ENCODE measurements around the gene GPC3.

The GPC3 gene

GRCh38 chrX:133681897-133682296 is 303.5 kb downstream of the GPC3 start:
- DNase-seq (ENCODE audit: low spot score) = no peak

- DNase-seq (ENCODE audit: low spot score) = no peak
Measured at GRCh38 chrX:133681421-133681820, 304.0 kb downstream of the GPC3 start.

GRCh38 chrX:133677123-133678063 is 308.0 kb downstream of the GPC3 start:
- DNase-seq (ENCODE audit: low spot score) = no peak

- no peak for DNase-seq (ENCODE audit: low spot score)
Measured at GRCh38 chrX:133676344-133677122, 308.9 kb downstream of the GPC3 start.

- no peak for DNase-seq (ENCODE audit: low spot score)
Measured at GRCh38 chrX:133674726-133675470, 310.5 kb downstream of the GPC3 start.

GRCh38 chrX:133670383-133670782 is 315.0 kb downstream of the GPC3 start:
- peak; percentile 19 for DNase-seq (ENCODE audit: low spot score)

- no peak for DNase-seq (ENCODE audit: low spot score)
Measured at GRCh38 chrX:133669214-133669613, 316.2 kb downstream of the GPC3 start.

GRCh38 chrX:133668225-133668931 is 317.0 kb downstream of the GPC3 start:
- no peak for DNase-seq (ENCODE audit: low spot score)

GRCh38 chrX:133666256-133666655 is 319.1 kb downstream of the GPC3 start:
- DNase-seq (ENCODE audit: low spot score) = no peak

GRCh38 chrX:133661962-133662839 is 323.2 kb downstream of the GPC3 start:
- no peak for DNase-seq (ENCODE audit: low spot score)

GRCh38 chrX:133660281-133660680 is 325.1 kb downstream of the GPC3 start:
- no peak for DNase-seq (ENCODE audit: low spot score)

GRCh38 chrX:133658293-133658911 is 327.0 kb downstream of the GPC3 start:
- no peak for DNase-seq (ENCODE audit: low spot score)

GRCh38 chrX:133655275-133656265 is 329.8 kb downstream of the GPC3 start:
- no peak for DNase-seq (ENCODE audit: low spot score)

- DNase-seq (ENCODE audit: low spot score) = no peak
Measured at GRCh38 chrX:133654811-133655210, 330.6 kb downstream of the GPC3 start.

- DNase-seq (ENCODE audit: low spot score) = no peak
Measured at GRCh38 chrX:133653358-133653757, 332.0 kb downstream of the GPC3 start.

- DNase-seq (ENCODE audit: low spot score) = no peak
Measured at GRCh38 chrX:133652185-133652584, 333.2 kb downstream of the GPC3 start.

- DNase-seq (ENCODE audit: low spot score) = no peak
Measured at GRCh38 chrX:133650239-133650638, 335.2 kb downstream of the GPC3 start.

GRCh38 chrX:133649651-133650050 is 335.7 kb downstream of the GPC3 start:
- no peak for DNase-seq (ENCODE audit: low spot score)

- no peak for DNase-seq (ENCODE audit: low spot score)
Measured at GRCh38 chrX:133648594-133648993, 336.8 kb downstream of the GPC3 start.
